ENCODE measurements around the gene JMJD4. TPM values are rescaled to one million over a fixed set of nuclear protein-coding genes. Genes with fewer than 3 reads are reported as not detected.
A peak's percentile ranks its signal among the peaks of the same experiment; 100 is the strongest.

The JMJD4 gene
- total and polyA plus RNA-seq, 9 of the 15 experiments (the other 6 are each of a cell fraction or from before 2014, with no cell fraction given): 1.4 to 42.6 (median 29.2) TPM

DNA sequence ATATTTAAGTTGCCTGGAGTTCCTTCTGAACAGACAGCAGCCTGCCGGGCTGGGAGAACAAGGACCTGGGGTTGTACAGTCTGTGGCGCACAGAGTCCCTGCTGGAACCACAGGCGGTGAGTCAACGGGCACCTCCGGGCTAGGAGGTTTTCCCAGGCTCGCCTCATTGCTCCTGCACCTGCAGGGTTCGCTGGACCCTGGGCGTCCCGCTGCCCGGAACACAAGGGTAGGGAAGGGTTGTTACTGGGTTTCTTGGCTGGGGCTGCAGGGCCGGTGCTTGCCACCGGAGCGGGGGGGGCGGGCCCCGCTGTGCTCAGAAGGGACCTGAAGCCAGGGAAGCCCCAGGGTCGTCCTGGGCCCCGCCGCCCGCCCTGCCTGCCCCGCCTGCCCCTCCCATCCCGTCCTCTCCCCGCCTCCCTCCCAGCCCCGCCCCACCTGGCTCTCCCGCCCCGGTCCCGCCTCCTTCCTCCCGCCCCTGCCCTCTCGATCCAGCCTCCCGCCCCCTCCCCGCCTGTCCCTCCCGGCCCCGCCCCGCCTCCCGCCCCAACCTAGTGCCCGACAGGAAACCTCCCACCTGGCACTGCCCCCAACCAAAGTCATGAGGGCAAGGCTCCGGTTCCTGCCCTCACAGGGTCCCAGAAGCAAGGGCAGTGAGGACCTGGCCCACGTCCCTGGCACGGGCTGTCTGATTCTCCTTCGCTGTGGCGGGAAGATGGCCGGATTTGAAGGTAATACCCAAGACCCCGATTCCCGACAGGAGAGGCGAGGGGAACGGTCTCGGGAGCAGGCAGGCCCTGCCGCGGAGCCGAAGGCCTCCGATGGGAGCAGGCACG, 6.8 kb downstream of the JMJD4 start (continued):
- TF ChIP-seq FIP1L1 (IDR thresholded peaks at IDR 0.05; ENCODE audit: low read depth, low read length, poor library complexity, severe bottlenecking) (peak; percentile 76), OTX1 (CRISPR knock-in tag; IDR thresholded peaks at IDR 0.05) (0 out of 2 replicates have a peak, but pooled peaks have one; percentile 10), FOSL1 (tag; conservative IDR thresholded peaks at IDR 0.05) (peak; percentile 55), ZBTB7A (IDR thresholded peaks at IDR 0.05; ENCODE audit: borderline replicate concordance, control insufficient read depth, low read depth, low read length) (peak; percentile 53; the same call in 1 of the 2 replicates), L3MBTL2 (IDR thresholded peaks at IDR 0.05) (peak; percentile 46; the same call in 1 of the 2 replicates), E2F3 (CRISPR knock-in tag; IDR thresholded peaks at IDR 0.05) (0 out of 2 replicates have a peak, but pooled peaks have one; percentile 19), ZBTB17 (CRISPR knock-in tag; IDR thresholded peaks at IDR 0.05) (peak; percentile 65; the same call in 1 of the 2 replicates), NFATC3 (IDR thresholded peaks at IDR 0.05) (peak; percentile 83; the same call in 1 of the 2 replicates), SUPT5H (IDR thresholded peaks at IDR 0.05) (peak; percentile 45; the same call in 1 of the 2 replicates)
- TF ChIP-seq, protein P1, sequence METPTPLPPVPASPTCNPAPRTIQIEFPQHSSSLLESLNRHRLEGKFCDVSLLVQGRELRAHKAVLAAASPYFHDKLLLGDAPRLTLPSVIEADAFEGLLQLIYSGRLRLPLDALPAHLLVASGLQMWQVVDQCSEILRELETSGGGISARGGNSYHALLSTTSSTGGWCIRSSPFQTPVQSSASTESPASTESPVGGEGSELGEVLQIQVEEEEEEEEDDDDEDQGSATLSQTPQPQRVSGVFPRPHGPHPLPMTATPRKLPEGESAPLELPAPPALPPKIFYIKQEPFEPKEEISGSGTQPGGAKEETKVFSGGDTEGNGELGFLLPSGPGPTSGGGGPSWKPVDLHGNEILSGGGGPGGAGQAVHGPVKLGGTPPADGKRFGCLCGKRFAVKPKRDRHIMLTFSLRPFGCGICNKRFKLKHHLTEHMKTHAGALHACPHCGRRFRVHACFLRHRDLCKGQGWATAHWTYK (CRISPR knock-in tag; IDR thresholded peaks at IDR 0.05): peak; percentile 81; the same call in 1 of the 2 replicates
- TF ChIP-seq, protein P2, sequence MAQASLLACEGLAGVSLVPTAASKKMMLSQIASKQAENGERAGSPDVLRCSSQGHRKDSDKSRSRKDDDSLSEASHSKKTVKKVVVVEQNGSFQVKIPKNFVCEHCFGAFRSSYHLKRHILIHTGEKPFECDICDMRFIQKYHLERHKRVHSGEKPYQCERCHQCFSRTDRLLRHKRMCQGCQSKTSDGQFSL (CRISPR knock-in tag; IDR thresholded peaks at IDR 0.05): peak; percentile 32; the same call in 1 of the 2 replicates
- TF ChIP-seq, protein P2 (tag; IDR thresholded peaks at IDR 0.05): no peak
- TF ChIP-seq, protein P3, sequence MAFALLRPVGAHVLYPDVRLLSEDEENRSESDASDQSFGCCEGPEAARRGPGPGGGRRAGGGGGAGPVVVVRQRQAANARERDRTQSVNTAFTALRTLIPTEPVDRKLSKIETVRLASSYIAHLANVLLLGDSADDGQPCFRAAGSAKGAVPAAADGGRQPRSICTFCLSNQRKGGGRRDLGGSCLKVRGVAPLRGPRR (CRISPR knock-in tag; IDR thresholded peaks at IDR 0.05): 0 out of 2 replicates have a peak, but pooled peaks have one; percentile 12
